GM21619 (cell line): Measurements from ENCODE around the gene ESYT2.

ENCODE experiments used
- ATAC-seq: cut with Tn5 transposase; IDR thresholded peaks from one replicate; pipeline ENCODE4 v1.9.1; 2021; ENCODE audit not compliant: unreplicated experiment

Gene ESYT2

GRCh38 chr7:158747408-158747807 lies 81.9 kb downstream of the ESYT2 start:
- ATAC-seq: no peak

- ATAC-seq: no peak
Measured at GRCh38 chr7:158746957-158747356, 82.4 kb downstream of the ESYT2 start.

- ATAC-seq: no peak
Measured at GRCh38 chr7:158745057-158745715, 84.1 kb downstream of the ESYT2 start.

- ATAC-seq: no peak
Measured at GRCh38 chr7:158744070-158744469, 85.2 kb downstream of the ESYT2 start.

GRCh38 chr7:158743219-158743618 lies 86.1 kb downstream of the ESYT2 start:
- ATAC-seq: no peak

GRCh38 chr7:158742065-158742821 lies 87.1 kb downstream of the ESYT2 start:
- ATAC-seq: no peak

GRCh38 chr7:158741294-158741666 lies 88.0 kb downstream of the ESYT2 start:
- no peak for ATAC-seq

GRCh38 chr7:158740657-158741293 lies 88.5 kb downstream of the ESYT2 start:
- ATAC-seq: no peak

GRCh38 chr7:158740013-158740656 lies 89.2 kb downstream of the ESYT2 start:
- ATAC-seq: no peak

GRCh38 chr7:158738841-158739240 lies 90.5 kb downstream of the ESYT2 start:
- no peak for ATAC-seq

- no peak for ATAC-seq
Measured at GRCh38 chr7:158737064-158737695, 92.1 kb downstream of the ESYT2 start.

- no peak for ATAC-seq
Measured at GRCh38 chr7:158735935-158736334, 93.4 kb downstream of the ESYT2 start.

- no peak for ATAC-seq
Measured at GRCh38 chr7:158734861-158735260, 94.4 kb downstream of the ESYT2 start.

GRCh38 chr7:158733775-158734494 lies 95.4 kb downstream of the ESYT2 start:
- no peak for ATAC-seq

- no peak for ATAC-seq
Measured at GRCh38 chr7:158733220-158733519, 96.1 kb downstream of the ESYT2 start.

- ATAC-seq: no peak
Measured at GRCh38 chr7:158732494-158733219, 96.7 kb downstream of the ESYT2 start.

- no peak for ATAC-seq
Measured at GRCh38 chr7:158731761-158732160, 97.5 kb downstream of the ESYT2 start.

- ATAC-seq: no peak
Measured at GRCh38 chr7:158730383-158731346, 98.6 kb downstream of the ESYT2 start.
